Neural progenitor cell (in vitro differentiated cells): ENCODE measurements around the gene EIF3A. TPM values are rescaled to one million over a fixed set of nuclear protein-coding genes. Genes with fewer than 3 reads are reported as not detected.

Experiments
- DNase-seq: peaks from one replicate; pipeline ENCODE4 v3.0.0-alpha.2; 2016; ENCODE audit warnings: low spot score
- H2AFZ ChIP-seq: fragments of 200-600 bp; sonication (generic); replicated peaks from 2 replicates; pipeline ENCODE4 v1.6.1; 2016; ENCODE audit warnings: antibody characterized with exemption
- H3F3A ChIP-seq: fragments of 200-600 bp; sonication (generic); 2 replicates; pipeline ENCODE4 v1.6.1; 2016; ENCODE audit warnings: antibody characterized with exemption, low read depth
- H3K27ac ChIP-seq: fragments of 200-600 bp; sonication (generic); 2 replicates; pipeline ENCODE4 v1.5.1; 2016; ENCODE audit warnings: mild to moderate bottlenecking
- H3K27me3 ChIP-seq: fragments of 200-600 bp; sonication (generic); 2 replicates; pipeline ENCODE4 v1.6.1; 2016; ENCODE audit warnings: mild to moderate bottlenecking, moderate library complexity
- H3K36me3 ChIP-seq: fragments of 200-600 bp; sonication (generic); 2 replicates; pipeline ENCODE4 v1.5.1; 2016
- H3K4me1 ChIP-seq: fragments of 200-600 bp; sonication (generic); 2 replicates; pipeline ENCODE4 v1.6.1; 2016; ENCODE audit warnings: mixed run types
- H3K4me2 ChIP-seq: fragments of 200-600 bp; sonication (generic); 2 replicates; pipeline ENCODE4 v1.6.1; 2016
- H3K4me3 ChIP-seq: fragments of 200-600 bp; sonication (generic); 2 replicates; pipeline ENCODE4 v1.5.1; 2016
- H3K79me2 ChIP-seq: fragments of 200-600 bp; sonication (generic); 2 replicates; pipeline ENCODE4 v1.6.1; 2016; ENCODE audit warnings: low read depth
- H3K9ac ChIP-seq: fragments of 200-600 bp; sonication (generic); 2 replicates; pipeline ENCODE4 v1.6.1; 2016
- H3K9me3 ChIP-seq: fragments of 200-600 bp; sonication (generic); 2 replicates; pipeline ENCODE4 v1.5.1; 2016; ENCODE audit warnings: low read depth
- H4K20me1 ChIP-seq: fragments of 200-600 bp; sonication (generic); 2 replicates; pipeline ENCODE4 v1.6.1; 2016; ENCODE audit warnings: low read depth
- H3K27ac Mint-ChIP-seq: 3 replicates; pipeline ENCODE4 v1.8.0; 2021; ENCODE audit warnings: mixed read lengths
- H3K27me3 Mint-ChIP-seq: 2 replicates; pipeline ENCODE4 v1.8.0; 2022; ENCODE audit warnings: low read depth, mild to moderate bottlenecking, inconsistent platforms, moderate library complexity, mixed read lengths; ENCODE audit not compliant: insufficient read depth
- H3K36me3 Mint-ChIP-seq: 3 replicates; pipeline ENCODE4 v1.8.0; 2021; ENCODE audit warnings: mixed read lengths
- H3K4me1 Mint-ChIP-seq: 3 replicates; pipeline ENCODE4 v1.8.0; 2021; ENCODE audit warnings: mixed read lengths
- H3K4me3 Mint-ChIP-seq: 3 replicates; pipeline ENCODE4 v1.8.0; 2021; ENCODE audit warnings: mild to moderate bottlenecking, moderate library complexity, mixed read lengths
- H3K9me3 Mint-ChIP-seq: 3 replicates; pipeline ENCODE4 v1.8.0; 2020; ENCODE audit warnings: mixed read lengths
- CTCF ChIP-seq: fragments of 200-600 bp; sonication (generic); IDR thresholded peaks from 2 replicates; pipeline ENCODE4 v1.5.1; 2017; ENCODE audit warnings: antibody characterized with exemption, mild to moderate bottlenecking
- EZH2 ChIP-seq: fragments of 200-600 bp; sonication (generic); IDR thresholded peaks from 2 replicates; pipeline ENCODE4 v1.6.1; 2017; ENCODE audit warnings: antibody characterized with exemption, mild to moderate bottlenecking, moderate library complexity
- EZH2phosphoT487 ChIP-seq: fragments of 200-600 bp; sonication (generic); IDR thresholded peaks from 2 replicates; pipeline ENCODE4 v1.6.1; 2017; ENCODE audit warnings: antibody characterized with exemption
- total RNA-seq: library from RNA; depleted of rRNA; stranded (reverse); fragments of >200 nt; gene quantifications from 2 replicates; pipeline ENCODE4 v1.2.3, GENCODE V29; 2015; ENCODE audit warnings: low replicate concordance

Gene EIF3A
- total RNA-seq, 1 donor from 2014 or later = 133 TPM

DNA sequence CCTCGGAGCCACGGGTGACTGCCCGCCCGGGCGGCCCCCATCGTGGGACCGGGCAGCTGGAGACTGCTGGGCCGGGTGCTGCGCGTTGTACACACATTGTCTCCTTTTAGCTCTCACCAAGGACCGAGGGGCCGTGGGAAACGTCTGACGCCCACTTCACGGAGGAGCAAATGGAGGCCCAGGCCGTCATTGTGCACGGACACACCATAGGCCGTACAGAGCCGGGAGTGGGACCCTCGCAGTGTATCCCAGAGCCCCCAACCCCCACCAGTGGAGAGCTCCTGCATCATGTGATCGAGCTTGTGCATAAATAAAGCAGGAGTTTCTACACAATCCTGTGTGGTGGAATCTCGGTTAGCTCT lies 24.0 kb upstream of the EIF3A start:
- H3K9me3 Mint-ChIP-seq = no peaks in the 10 kb centered on the region
- H3K4me1 ChIP-seq = peaks cover 8% of the 10 kb centered on the region
- peak overlapping the region; percentile 87 for H3K4me2 ChIP-seq
- peak overlapping the region; percentile 92 for H3K4me3 ChIP-seq
- H2AFZ ChIP-seq = no peak overlapping the region
- peak; percentile 44 for DNase-seq
- peaks cover 4% of the 10 kb centered on the region for H3F3A ChIP-seq
- H3K27me3 Mint-ChIP-seq = peaks cover 8% of the 10 kb centered on the region
- peak overlapping the region; percentile 89 for H3K4me3 Mint-ChIP-seq
- peaks cover 6% of the 10 kb centered on the region for H3K36me3 Mint-ChIP-seq
- H3K27ac Mint-ChIP-seq = no peak overlapping the region
- no peaks in the 10 kb centered on the region for H3K9me3 ChIP-seq
- no peaks in the 10 kb centered on the region for H3K27me3 ChIP-seq
- no peak for TF ChIP-seq EZH2phosphoT487
- TF ChIP-seq EZH2 = no peak
- no peak for TF ChIP-seq CTCF
- peaks cover 27% of the 10 kb centered on the region for H3K79me2 ChIP-seq
- peaks cover 15% of the 10 kb centered on the region for H4K20me1 ChIP-seq
- no peak overlapping the region for H3K27ac ChIP-seq
- H3K9ac ChIP-seq = peak overlapping the region; percentile 67
- peaks cover 7% of the 10 kb centered on the region for H3K4me1 Mint-ChIP-seq
- no peaks in the 10 kb centered on the region for H3K36me3 ChIP-seq

- H3K4me1 Mint-ChIP-seq = peaks cover 7% of the 10 kb centered on the region
- peaks cover 6% of the 10 kb centered on the region for H3K36me3 Mint-ChIP-seq
- Histone ChIP-seq H3K27me3 (no peaks in the 10 kb centered on the region), H2AFZ (peak within 1 kb of the TSS; percentile 99), H3K36me3 (no peaks in the 10 kb centered on the region), H3K27ac (no peak within 1 kb of the TSS), H3K79me2 (peaks cover 27% of the 10 kb centered on the region), H3K9ac (peak within 1 kb of the TSS; percentile 68), H3K4me3 (peak within 1 kb of the TSS; percentile 92), H3K9me3 (no peaks in the 10 kb centered on the region), H4K20me1 (peaks cover 15% of the 10 kb centered on the region), H3F3A (peaks cover 4% of the 10 kb centered on the region), H3K4me2 (peak within 1 kb of the TSS; percentile 87), H3K4me1 (peaks cover 8% of the 10 kb centered on the region)
- no peaks in the 10 kb centered on the region for H3K9me3 Mint-ChIP-seq
- peak within 1 kb of the TSS; percentile 89 for H3K4me3 Mint-ChIP-seq
- H3K27ac Mint-ChIP-seq = peak within 1 kb of the TSS; percentile 3
- peak; percentile 91 for DNase-seq
- TF ChIP-seq EZH2 (no peak), CTCF (no peak), EZH2phosphoT487 (no peak)
- peaks cover 8% of the 10 kb centered on the region for H3K27me3 Mint-ChIP-seq
Observed at GRCh38 chr10:119103903-119104653, 23.5 kb upstream of the EIF3A start, which contains the start of gene DENND10. Gene DENND10, plus strand, starts transcription at chr10:119104113. Its CDS starts 30 bp downstream, at chr10:119104143.

GRCh38 chr10:119103241-119103902 lies 22.8 kb upstream of the EIF3A start:
- peaks cover 4% of the 10 kb centered on the region for H3K36me3 Mint-ChIP-seq

More at GRCh38 chr10:119103241-119103902, 22.8 kb upstream of the EIF3A start:
- Histone ChIP-seq H2AFZ (peak overlapping the region; percentile 99), H3K36me3 (no peaks in the 10 kb centered on the region), H3K79me2 (peaks cover 27% of the 10 kb centered on the region), H3F3A (peaks cover 4% of the 10 kb centered on the region), H3K9ac (no peak overlapping the region), H3K27ac (no peak overlapping the region), H3K27me3 (no peaks in the 10 kb centered on the region), H3K9me3 (no peaks in the 10 kb centered on the region), H4K20me1 (peaks cover 15% of the 10 kb centered on the region), H3K4me2 (peak overlapping the region; percentile 68), H3K4me1 (peaks cover 8% of the 10 kb centered on the region), H3K4me3 (peak overlapping the region; percentile 14)
- TF ChIP-seq EZH2phosphoT487 (no peak), EZH2 (no peak), CTCF (no peak)
- H3K4me3 Mint-ChIP-seq = peak overlapping the region; percentile 86
- DNase-seq = no peak
- H3K27ac Mint-ChIP-seq = peak overlapping the region; percentile 3
- peaks cover 7% of the 10 kb centered on the region for H3K4me1 Mint-ChIP-seq
- no peaks in the 10 kb centered on the region for H3K9me3 Mint-ChIP-seq
- peaks cover 8% of the 10 kb centered on the region for H3K27me3 Mint-ChIP-seq
